Stimulated activated CD4-positive, alpha-beta T cell treated with anti-CD3 and anti-CD28 coated beads, Interleukin-4, amount 100 ng/mL, for 24 hours (primary cell): Measurements from ENCODE around the gene TMEM140.

Experiments
- DNase-seq: peaks from one replicate; pipeline ENCODE4 v3.0.0-alpha.2; 2020

The TMEM140 gene

GRCh38 chr7:135177028-135177696 lies 29.3 kb downstream of the TMEM140 start:
- no peak for DNase-seq

GRCh38 chr7:135178364-135178763 lies 30.5 kb downstream of the TMEM140 start:
- DNase-seq, result no peak

- no peak for DNase-seq
These were observed 31.6 kb downstream of the TMEM140 start for GRCh38 chr7:135179321-135179925.

- no peak for DNase-seq
These were observed 32.2 kb downstream of the TMEM140 start for GRCh38 chr7:135180122-135180521.

GRCh38 chr7:135181261-135181928 lies 33.5 kb downstream of the TMEM140 start:
- DNase-seq, result no peak

- no peak for DNase-seq
These were observed 34.2 kb downstream of the TMEM140 start for GRCh38 chr7:135181929-135182678.

GRCh38 chr7:135183478-135183877 lies 35.6 kb downstream of the TMEM140 start:
- DNase-seq, result no peak

GRCh38 chr7:135184254-135184841 lies 36.5 kb downstream of the TMEM140 start:
- DNase-seq, result no peak

- no peak for DNase-seq
These were observed 37.8 kb downstream of the TMEM140 start for GRCh38 chr7:135185471-135186260.

GRCh38 chr7:135186261-135186540 lies 38.3 kb downstream of the TMEM140 start:
- no peak for DNase-seq

GRCh38 chr7:135186841-135187253 lies 39.0 kb downstream of the TMEM140 start:
- no peak for DNase-seq

GRCh38 chr7:135188298-135188984 lies 40.6 kb downstream of the TMEM140 start:
- DNase-seq, result no peak

- DNase-seq, result no peak
These were observed 41.4 kb downstream of the TMEM140 start for GRCh38 chr7:135189221-135189662.

- no peak for DNase-seq
These were observed 42.1 kb downstream of the TMEM140 start for GRCh38 chr7:135189961-135190360.

GRCh38 chr7:135190703-135191102 lies 42.8 kb downstream of the TMEM140 start:
- no peak for DNase-seq

GRCh38 chr7:135192914-135193536 lies 45.2 kb downstream of the TMEM140 start:
- no peak for DNase-seq

- no peak for DNase-seq
These were observed 45.8 kb downstream of the TMEM140 start for GRCh38 chr7:135193615-135194081.

GRCh38 chr7:135194494-135195095 lies 46.7 kb downstream of the TMEM140 start:
- no peak for DNase-seq

GRCh38 chr7:135195156-135195555 lies 47.3 kb downstream of the TMEM140 start:
- no peak for DNase-seq

- no peak for DNase-seq
These were observed 48.2 kb downstream of the TMEM140 start for GRCh38 chr7:135195968-135196629.
